ENCODE measurements around the gene KAT6B. TPM values are rescaled to one million over a fixed set of nuclear protein-coding genes. Genes with fewer than 3 reads are reported as not detected.

KAT6B gene
- total RNA-seq, 4 donors from 2014 or later: 12.0 to 37.7 (median 21.6) TPM

GRCh38 chr10:74937266-74937856 is 111.0 kb downstream of the KAT6B start:
- Histone ChIP-seq H3K9me3 (no peaks in the 10 kb centered on the region), H3K4me1 (peaks cover 26 to 29% of the 10 kb centered on the region in 2 donors), H3K4me3 (no peak overlapping the region), H3K36me3 (no peaks in the 10 kb centered on the region), H3K27ac (no peak overlapping the region), H3K27me3 (no peaks in the 10 kb centered on the region)
- in situ Hi-C loops (cut with MboI; ENCODE audit: low sequenced_read_pairs in 4 of 4): no loop called here
- ATAC-seq: no peak
- no peak for DNase-seq
- TF ChIP-seq CTCF (IDR thresholded peaks at IDR 0.05 in 4 of 5, conservative IDR thresholded peaks at IDR 0.05 in 1 of 5) (no peak), POLR2A (IDR thresholded peaks at IDR 0.05) (no peak)
- intact Hi-C loops (cut with DNase I; ENCODE audit: low total_unique reads): no loop called here

GRCh38 chr10:74944205-74944604 is 117.8 kb downstream of the KAT6B start:
- Histone ChIP-seq H3K36me3 (no peaks in the 10 kb centered on the region), H3K4me3 (no peak overlapping the region), H3K9me3 (no peaks in the 10 kb centered on the region), H3K27ac (no peak overlapping the region), H3K4me1 (peaks cover 28% of the 10 kb centered on the region in 2 donors), H3K27me3 (no peaks in the 10 kb centered on the region)
- DNase-seq (no peak), ATAC-seq (no peak)
- intact Hi-C loops (cut with DNase I; ENCODE audit: low total_unique reads) (no loop called here), in situ Hi-C loops (cut with MboI; ENCODE audit: low sequenced_read_pairs in 4 of 4) (no loop called here)
- no peak for TF ChIP-seq CTCF (IDR thresholded peaks at IDR 0.05 in 4 of 5, conservative IDR thresholded peaks at IDR 0.05 in 1 of 5)
- no peak for TF ChIP-seq POLR2A (IDR thresholded peaks at IDR 0.05)

GRCh38 chr10:74947781-74948401 is 121.5 kb downstream of the KAT6B start:
- Histone ChIP-seq H3K9me3 (no peaks in the 10 kb centered on the region), H3K36me3 (no peaks in the 10 kb centered on the region), H3K4me3 (no peak overlapping the region), H3K4me1 (peaks cover 43 to 48% of the 10 kb centered on the region in 2 donors), H3K27me3 (no peaks in the 10 kb centered on the region), H3K27ac (peak overlapping the region in 1 of 4 donors; percentile 32)
- no peak for TF ChIP-seq CTCF (IDR thresholded peaks at IDR 0.05 in 4 of 5, conservative IDR thresholded peaks at IDR 0.05 in 1 of 5)
- TF ChIP-seq POLR2A (IDR thresholded peaks at IDR 0.05): no peak
- in situ Hi-C loops (cut with MboI; ENCODE audit: low sequenced_read_pairs in 4 of 4): no loop called here
- no peak for DNase-seq
- ATAC-seq: no peak
- intact Hi-C loops (cut with DNase I; ENCODE audit: low total_unique reads): no loop called here

GRCh38 chr10:74949034-74949832 is 122.8 kb downstream of the KAT6B start:
- no peak overlapping the region for H3K4me3 ChIP-seq
- ATAC-seq (no peak), DNase-seq (no peak)
- no peak for TF ChIP-seq CTCF (IDR thresholded peaks at IDR 0.05 in 4 of 5, conservative IDR thresholded peaks at IDR 0.05 in 1 of 5)
- TF ChIP-seq POLR2A (IDR thresholded peaks at IDR 0.05): no peak
- H3K36me3 ChIP-seq: no peaks in the 10 kb centered on the region
- intact Hi-C loops (cut with DNase I; ENCODE audit: low total_unique reads) (no loop called here), in situ Hi-C loops (cut with MboI; ENCODE audit: low sequenced_read_pairs in 4 of 4) (no loop called here)
- H3K27me3 ChIP-seq: no peaks in the 10 kb centered on the region
- no peaks in the 10 kb centered on the region for H3K9me3 ChIP-seq
- peaks cover 48 to 50% of the 10 kb centered on the region in 2 donors for H3K4me1 ChIP-seq
- no peak overlapping the region for H3K27ac ChIP-seq
